Smooth muscle cell (in vitro differentiated cells): ENCODE data around the gene HHIPL2. TPM values are rescaled to one million over a fixed set of nuclear protein-coding genes. Genes with fewer than 3 reads are reported as not detected.

Source experiments
- DNase-seq: peaks from one replicate; lab custom pipeline; 2025; ENCODE audit not compliant: unreplicated experiment; lab: John Stamatoyannopoulos, UW
- H2AFZ ChIP-seq: fragments of 200-600 bp; sonication (generic); 2 replicates; pipeline ENCODE4 v1.6.0; 2016; ENCODE audit warnings: antibody characterized with exemption, low read depth, mild to moderate bottlenecking
- H3F3A ChIP-seq: fragments of 200-600 bp; sonication (generic); 2 replicates; pipeline ENCODE4 v1.6.0; 2017; ENCODE audit warnings: antibody characterized with exemption, low read depth
- H3K27ac ChIP-seq: fragments of 200-600 bp; sonication (generic); 2 replicates; pipeline ENCODE4 v1.5.1; 2016; ENCODE audit warnings: low read depth, mild to moderate bottlenecking
- H3K27me3 ChIP-seq: fragments of 200-600 bp; sonication (generic); 2 replicates; pipeline ENCODE4 v1.6.1; 2016; ENCODE audit warnings: low read depth, mild to moderate bottlenecking
- H3K36me3 ChIP-seq: fragments of 200-600 bp; sonication (generic); 2 replicates; pipeline ENCODE4 v1.5.1; 2016; ENCODE audit warnings: low read depth
- H3K4me1 ChIP-seq: fragments of 200-600 bp; sonication (generic); 2 replicates; pipeline ENCODE4 v1.5.1; 2016; ENCODE audit warnings: low read depth
- H3K4me2 ChIP-seq: fragments of 200-600 bp; sonication (generic); 2 replicates; pipeline ENCODE4 v1.6.0; 2016; ENCODE audit warnings: mild to moderate bottlenecking
- H3K4me3 ChIP-seq: fragments of 200-600 bp; sonication (generic); 2 replicates; pipeline ENCODE4 v1.5.1; 2016; ENCODE audit warnings: mild to moderate bottlenecking
- H3K79me2 ChIP-seq: fragments of 200-600 bp; sonication (generic); 2 replicates; pipeline ENCODE4 v1.6.0; 2016; ENCODE audit warnings: low read depth, mild to moderate bottlenecking
- H3K9ac ChIP-seq: fragments of 200-600 bp; sonication (generic); 2 replicates; pipeline ENCODE4 v1.6.0; 2016; ENCODE audit warnings: low read depth
- H3K9me3 ChIP-seq: fragments of 200-600 bp; sonication (generic); replicated peaks from 2 replicates; pipeline ENCODE4 v1.5.1; 2016; ENCODE audit warnings: low read depth
- H4K20me1 ChIP-seq: fragments of 200-600 bp; sonication (generic); 2 replicates; pipeline ENCODE4 v1.6.0; 2016; ENCODE audit warnings: low read depth
- WGBS: methylation state at CpG from one replicate; pipeline ENCODE4 v1.1.7; 2016; ENCODE audit warnings: low lambda C conversion rate; 5-methylcytosine and 5-hydroxymethylcytosine counted together
- polyA plus RNA-seq: library from polyadenylated mRNA; unstranded; fragments of >200 nt; fragmentation: Nextera tagmentation; extraction: Ambion mirVana; gene quantifications from 2 replicates; pipeline ENCODE4 v1.2.1, GENCODE V29; 2016
- total RNA-seq: library from RNA; depleted of rRNA; stranded (reverse); fragments of >200 nt; gene quantifications from 2 replicates; pipeline ENCODE4 v1.2.3, GENCODE V29; 2014
- TF ChIP-seq, protein P1 (sequence below): fragments of 200-600 bp; sonication (generic); IDR thresholded peaks from 2 replicates; pipeline ENCODE4 v1.5.1; 2017; ENCODE audit warnings: borderline replicate concordance, mild to moderate bottlenecking, antibody characterized with exemption; ENCODE audit not compliant: insufficient read depth, poor library complexity, severe bottlenecking

HHIPL2 gene
- total and polyA plus RNA-seq, 2 experiments from 2014 or later: 1.1 TPM; not detected in 1

DNA sequence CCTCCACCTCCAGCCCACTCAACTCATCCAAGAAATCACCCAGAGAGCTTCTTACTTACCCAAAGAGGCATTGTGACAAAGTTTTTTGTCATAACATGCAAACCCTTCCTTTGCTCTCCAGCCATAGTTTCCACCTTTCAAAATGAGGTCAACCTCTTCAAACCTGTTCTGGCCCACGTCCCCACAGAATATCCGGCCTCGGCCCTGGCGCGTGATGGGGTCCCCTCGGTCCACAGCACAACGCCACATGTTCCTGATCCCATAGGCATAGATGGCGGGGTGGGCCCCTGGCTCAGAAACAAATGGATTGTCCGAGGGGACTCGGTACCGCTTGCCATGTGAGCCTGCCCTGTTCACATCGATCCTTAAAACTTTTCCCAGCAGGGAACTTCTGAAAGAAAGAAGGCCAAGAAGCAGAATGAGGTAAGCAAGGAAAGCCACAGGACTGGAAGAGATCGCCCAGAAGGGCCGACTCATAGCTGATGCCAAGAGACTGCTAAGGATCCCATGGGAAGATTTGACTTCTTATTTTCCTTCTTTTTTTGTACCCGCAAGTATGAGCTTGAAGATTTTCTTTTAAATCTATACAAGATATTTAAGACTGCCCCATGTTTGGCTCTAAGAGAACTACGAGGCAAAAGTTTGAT is 7.8 kb downstream of the HHIPL2 start:
- WGBS: 84% methylated on average over 16 of the region's 16 CpGs
- TF ChIP-seq, protein P1, sequence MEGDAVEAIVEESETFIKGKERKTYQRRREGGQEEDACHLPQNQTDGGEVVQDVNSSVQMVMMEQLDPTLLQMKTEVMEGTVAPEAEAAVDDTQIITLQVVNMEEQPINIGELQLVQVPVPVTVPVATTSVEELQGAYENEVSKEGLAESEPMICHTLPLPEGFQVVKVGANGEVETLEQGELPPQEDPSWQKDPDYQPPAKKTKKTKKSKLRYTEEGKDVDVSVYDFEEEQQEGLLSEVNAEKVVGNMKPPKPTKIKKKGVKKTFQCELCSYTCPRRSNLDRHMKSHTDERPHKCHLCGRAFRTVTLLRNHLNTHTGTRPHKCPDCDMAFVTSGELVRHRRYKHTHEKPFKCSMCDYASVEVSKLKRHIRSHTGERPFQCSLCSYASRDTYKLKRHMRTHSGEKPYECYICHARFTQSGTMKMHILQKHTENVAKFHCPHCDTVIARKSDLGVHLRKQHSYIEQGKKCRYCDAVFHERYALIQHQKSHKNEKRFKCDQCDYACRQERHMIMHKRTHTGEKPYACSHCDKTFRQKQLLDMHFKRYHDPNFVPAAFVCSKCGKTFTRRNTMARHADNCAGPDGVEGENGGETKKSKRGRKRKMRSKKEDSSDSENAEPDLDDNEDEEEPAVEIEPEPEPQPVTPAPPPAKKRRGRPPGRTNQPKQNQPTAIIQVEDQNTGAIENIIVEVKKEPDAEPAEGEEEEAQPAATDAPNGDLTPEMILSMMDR: no peak
- Histone ChIP-seq H3K9me3 (no peaks in the 10 kb centered on the region), H3K4me3 (no peak overlapping the region), H4K20me1 (no peaks in the 10 kb centered on the region), H2AFZ (no peak overlapping the region), H3K27me3 (no peaks in the 10 kb centered on the region), H3K4me2 (no peak overlapping the region), H3K36me3 (no peaks in the 10 kb centered on the region), H3K9ac (no peak overlapping the region), H3K4me1 (no peaks in the 10 kb centered on the region), H3K79me2 (no peaks in the 10 kb centered on the region), H3F3A (no peaks in the 10 kb centered on the region), H3K27ac (no peak overlapping the region)
- DNase-seq: no peak

DNA sequence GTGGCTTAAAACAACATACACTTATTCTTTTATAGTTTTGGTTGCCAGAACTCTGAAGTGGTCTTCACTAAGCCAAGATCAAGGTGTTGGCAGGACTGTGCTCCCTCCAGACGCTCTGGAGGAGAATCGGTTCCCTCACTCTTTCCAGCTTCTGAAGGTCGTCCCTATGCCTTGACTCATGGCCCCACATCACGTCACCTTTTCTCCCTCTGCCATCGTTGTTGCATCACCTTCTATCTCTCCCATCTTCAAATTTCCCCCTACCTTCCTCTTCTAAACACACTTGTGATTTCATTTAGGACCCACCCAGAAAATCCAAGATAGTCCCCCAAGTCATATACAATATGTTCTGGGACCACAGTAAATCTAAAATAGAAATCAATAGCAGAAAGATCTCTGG is 12.4 kb downstream of the HHIPL2 start:
- no peaks in the 10 kb centered on the region for H4K20me1 ChIP-seq
- no peak overlapping the region for H3K9ac ChIP-seq
- H3K27ac ChIP-seq: no peak overlapping the region
- H3K4me2 ChIP-seq: no peak overlapping the region
- no peaks in the 10 kb centered on the region for H3K4me1 ChIP-seq
- H3F3A ChIP-seq: no peaks in the 10 kb centered on the region
- no peaks in the 10 kb centered on the region for H3K27me3 ChIP-seq
- TF ChIP-seq, protein P1: no peak
- WGBS: 93% methylated on average over 5 of the region's 5 CpGs
- H3K9me3 ChIP-seq: no peaks in the 10 kb centered on the region
- DNase-seq: no peak
- H3K4me3 ChIP-seq: no peak overlapping the region
- H3K36me3 ChIP-seq: no peaks in the 10 kb centered on the region
- H3K79me2 ChIP-seq: no peaks in the 10 kb centered on the region
- H2AFZ ChIP-seq: no peak overlapping the region

DNA sequence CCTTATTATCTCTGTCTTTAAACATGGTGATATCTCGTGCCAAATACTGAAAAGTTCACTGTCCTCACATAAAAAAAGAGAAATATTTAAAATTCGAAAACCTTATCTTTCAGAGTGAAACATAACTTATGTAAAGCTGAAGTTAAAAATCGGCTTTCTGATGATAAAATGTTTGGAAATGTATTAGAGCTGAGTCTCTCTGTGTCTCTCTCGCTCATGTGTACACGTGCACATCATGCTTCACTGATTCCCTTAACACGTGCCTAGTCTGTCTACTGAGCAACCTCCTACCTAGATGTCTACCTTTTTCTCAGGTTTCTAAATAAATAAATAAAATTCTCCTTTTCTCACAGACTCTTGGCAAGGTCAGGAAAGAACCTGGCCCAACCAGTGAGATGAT is 17.1 kb downstream of the HHIPL2 start:
- Histone ChIP-seq H3K79me2 (no peaks in the 10 kb centered on the region), H3K4me2 (no peak overlapping the region), H3K36me3 (no peaks in the 10 kb centered on the region), H2AFZ (no peak overlapping the region), H3K27me3 (no peaks in the 10 kb centered on the region), H3K9ac (no peak overlapping the region), H3K4me1 (no peaks in the 10 kb centered on the region), H4K20me1 (no peaks in the 10 kb centered on the region), H3K4me3 (no peak overlapping the region), H3K27ac (no peak overlapping the region), H3F3A (no peaks in the 10 kb centered on the region), H3K9me3 (no peaks in the 10 kb centered on the region)
- WGBS: 89% methylated on average over 6 of the region's 6 CpGs
- DNase-seq: no peak
- TF ChIP-seq, protein P1: no peak

DNA sequence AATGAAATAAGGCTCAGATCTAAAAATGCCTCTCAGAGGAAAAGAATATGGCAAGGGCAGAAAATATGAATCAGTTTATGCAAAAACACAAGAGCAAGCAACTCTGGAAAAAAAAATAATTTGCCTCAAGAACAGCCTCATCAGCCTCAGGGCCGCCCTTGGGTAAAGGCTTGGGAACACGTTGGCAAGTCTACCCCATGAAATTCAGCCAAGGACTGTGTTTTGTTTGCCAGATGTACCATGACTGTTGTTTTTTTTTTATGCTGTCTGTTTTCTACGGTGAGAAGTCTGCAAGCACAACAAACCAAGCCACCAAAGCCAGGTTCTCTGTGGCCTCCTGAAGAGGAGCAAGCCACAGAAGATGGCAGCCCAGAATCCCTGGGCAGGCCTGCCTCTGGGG is 18.0 kb downstream of the HHIPL2 start:
- 80% methylated on average over 3 of the region's 3 CpGs for WGBS
- H3F3A ChIP-seq: no peaks in the 10 kb centered on the region

More for the DNA sequence above, 18.0 kb downstream of the HHIPL2 start:
- Histone ChIP-seq H3K27me3 (no peaks in the 10 kb centered on the region), H3K27ac (no peak overlapping the region), H4K20me1 (no peaks in the 10 kb centered on the region), H3K9me3 (no peaks in the 10 kb centered on the region), H3K36me3 (no peaks in the 10 kb centered on the region), H3K79me2 (no peaks in the 10 kb centered on the region), H3K4me1 (no peaks in the 10 kb centered on the region), H2AFZ (no peak overlapping the region), H3K9ac (no peak overlapping the region), H3K4me3 (no peak overlapping the region), H3K4me2 (no peak overlapping the region)
- no peak for DNase-seq
- TF ChIP-seq, protein P1: no peak
